HepG2 (cell line): ENCODE data around the gene TUBG1. TPM values are rescaled to one million over a fixed set of nuclear protein-coding genes. Genes with fewer than 3 reads are reported as not detected.

Experiments used
- ARID2 ChIP-seq: sonication (generic); formaldehyde crosslinking; IDR thresholded peaks from 2 replicates; pipeline ENCODE4 v1.8.1; 2022; ENCODE audit warnings: mild to moderate bottlenecking, missing genetic modification reagents, borderline replicate concordance
- ARNT2 ChIP-seq: sonication (generic); formaldehyde crosslinking; IDR thresholded peaks from 2 replicates; pipeline ENCODE4 v1.8.0; 2022; ENCODE audit warnings: mild to moderate bottlenecking, low read depth, missing genetic modification reagents, moderate library complexity
- CENPBD1 ChIP-seq: sonication (generic); formaldehyde crosslinking; IDR thresholded peaks from 2 replicates; pipeline ENCODE4 v1.8.0; 2022; ENCODE audit warnings: missing genetic modification reagents, low read depth, mild to moderate bottlenecking, borderline replicate concordance
- FOXP4 ChIP-seq: sonication (generic); formaldehyde crosslinking; IDR thresholded peaks from 2 replicates; pipeline ENCODE4 v1.4.0; 2020; ENCODE audit warnings: missing genetic modification reagents
- GZF1 ChIP-seq: sonication (generic); formaldehyde crosslinking; IDR thresholded peaks from 2 replicates; pipeline ENCODE4 v1.5.1; 2020; ENCODE audit warnings: mild to moderate bottlenecking, missing genetic modification reagents
- HIC2 ChIP-seq: sonication (generic); formaldehyde crosslinking; IDR thresholded peaks from 2 replicates; pipeline ENCODE4 v1.9.0; 2022; ENCODE audit warnings: low read depth, missing genetic modification reagents
- IRF9 ChIP-seq: sonication (generic); formaldehyde crosslinking; IDR thresholded peaks from 2 replicates; pipeline ENCODE4 v1.8.0; 2022; ENCODE audit warnings: missing genetic modification reagents, mild to moderate bottlenecking, borderline replicate concordance
- KAT8 ChIP-seq: IDR thresholded peaks from 2 replicates; pipeline ENCODE4 v1.6.1; 2016; ENCODE audit warnings: missing genetic modification reagents, missing compliant biosample characterization
- KDM5A ChIP-seq: fragments of 200-600 bp; sonication (generic); IDR thresholded peaks from 2 replicates; pipeline ENCODE4 v1.7.0; 2018; ENCODE audit warnings: antibody characterized with exemption, mild to moderate bottlenecking, low read length, borderline replicate concordance
- PBX3 ChIP-seq: sonication (generic); formaldehyde crosslinking; IDR thresholded peaks from 2 replicates; pipeline ENCODE4 v1.8.1; 2023; ENCODE audit warnings: missing genetic modification reagents, inconsistent platforms, borderline replicate concordance
- PPARG ChIP-seq: conservative IDR thresholded peaks from 2 replicates; pipeline ENCODE4 v1.6.1; 2016; ENCODE audit warnings: missing biosample characterization, missing genetic modification reagents
- REST ChIP-seq, 2 experiments: IDR thresholded peaks; 2 replicates each; pipeline ENCODE4 v1.6.1; 2011 to 2012; ENCODE audit warnings: low read length in 2 of 2, borderline replicate concordance in 1 of 2, low read depth in 1 of 2, mild to moderate bottlenecking in 1 of 2, moderate library complexity in 1 of 2
- RXRB ChIP-seq: IDR thresholded peaks from 2 replicates; pipeline ENCODE4 v1.6.1; 2016; ENCODE audit warnings: borderline replicate concordance, missing genetic modification reagents, missing compliant biosample characterization
- SCMH1 ChIP-seq: sonication (generic); formaldehyde crosslinking; IDR thresholded peaks from 2 replicates; pipeline ENCODE4 v1.9.0; 2021; ENCODE audit warnings: missing genetic modification reagents, mild to moderate bottlenecking, borderline replicate concordance
- ZNF121 ChIP-seq: sonication (generic); formaldehyde crosslinking; IDR thresholded peaks from 2 replicates; pipeline ENCODE4 v1.5.0; 2020; ENCODE audit warnings: mild to moderate bottlenecking, missing genetic modification reagents
- ZNF225 ChIP-seq: sonication (generic); formaldehyde crosslinking; IDR thresholded peaks from 2 replicates; pipeline ENCODE4 v1.4.0; 2020; ENCODE audit warnings: mild to moderate bottlenecking, missing genetic modification reagents
- ZNF816 ChIP-seq: sonication (generic); formaldehyde crosslinking; IDR thresholded peaks from 2 replicates; pipeline ENCODE4 v1.8.0; 2022; ENCODE audit warnings: missing genetic modification reagents, mild to moderate bottlenecking, borderline replicate concordance
- polyA plus RNA-seq, 8 experiments: library from polyadenylated mRNA; depleted of rRNA in 3 of 8; stranded (reverse) in 7 of 8; unstranded in 1 of 8; fragments of >200 nt; fragmentation: Illumina TruSeq in 4 of 8; extraction: Trizol in 4 of 8; gene quantifications; 2 replicates each; pipeline versions ENCODE4 v1.2.1 to v1.2.3, GENCODE V29; 2011 to 2016; ENCODE audit warnings: low read depth in 4 of 8, missing spikeins in 1 of 8, mixed read lengths in 1 of 8; ENCODE audit not compliant: insufficient read depth in 1 of 8
- total RNA-seq, 5 experiments: library from RNA; depleted of rRNA; stranded (reverse); fragments of >200 nt; fragmentation: Illumina TruSeq; extraction: Trizol; gene quantifications; 2 replicates each; pipeline ENCODE4 v1.2.3, GENCODE V29; 2016; ENCODE audit warnings: low read depth in 1 of 5

TUBG1 gene
- total and polyA plus RNA-seq, 2 of the 13 experiments (the other 11 are each of a cell fraction or from before 2014, with no cell fraction given), result 74.1 to 137 TPM

GRCh38 chr17:42608305-42609181 lies 940 bp upstream of the TUBG1 start (continued):
- no peak for TF ChIP-seq REST (IDR thresholded peaks at IDR 0.05; ENCODE audit: borderline replicate concordance in 1 of 2, low read depth in 1 of 2, low read length in 2 of 2)
- 0 out of 2 replicates have a peak, but pooled peaks have one; percentile 14 for TF ChIP-seq IRF9
- TF ChIP-seq ARNT2 (CRISPR knock-in tag), result no peak
- no peak for TF ChIP-seq HIC2 (CRISPR knock-in tag)
- TF ChIP-seq ZNF121 (CRISPR knock-in tag), result no peak
- TF ChIP-seq ZNF225, result peak; percentile 24; the same call in 1 of the 2 replicates
- TF ChIP-seq KAT8, result no peak
- TF ChIP-seq SCMH1 (CRISPR knock-in tag), result no peak
- peak; percentile 50; the same call in 1 of the 2 replicates for TF ChIP-seq KDM5A
- TF ChIP-seq ARID2 (CRISPR knock-in tag), result 0 out of 2 replicates have a peak, but pooled peaks have one; percentile 79
- TF ChIP-seq PBX3, result no peak
- no peak for TF ChIP-seq PPARG (CRISPR knock-in tag)
- no peak for TF ChIP-seq GZF1
- no peak for TF ChIP-seq CENPBD1 (CRISPR knock-in tag)
- no peak for TF ChIP-seq FOXP4 (CRISPR knock-in tag)
- TF ChIP-seq ZNF816 (CRISPR knock-in tag), result no peak
- TF ChIP-seq RXRB (CRISPR knock-in tag), result no peak
